Endothelial cell (in vitro differentiated cells): ENCODE results near the gene MYO5A. TPM values are rescaled to one million over a fixed set of nuclear protein-coding genes. Genes with fewer than 3 reads are reported as not detected.
"Not testable (repeated sequence)": the region's sequence is repeated elsewhere in the genome, so short reads cannot be mapped to it uniquely, and the experiment has no call there.

Source experiments
- DNase-seq: peaks from one replicate; pipeline ENCODE4 v3.0.0; 2021; ENCODE audit warnings: low spot score
- H3K27ac Mint-ChIP-seq: one replicate; pipeline ENCODE4 v1.8.0; 2021; ENCODE audit warnings: mixed read lengths, inconsistent platforms; ENCODE audit not compliant: unreplicated experiment
- H3K27me3 Mint-ChIP-seq: one replicate; pipeline ENCODE4 v1.8.0; 2021; ENCODE audit warnings: mild to moderate bottlenecking, moderate library complexity, mixed read lengths, inconsistent platforms; ENCODE audit not compliant: unreplicated experiment
- H3K36me3 Mint-ChIP-seq: one replicate; pipeline ENCODE4 v1.8.0; 2021; ENCODE audit warnings: mild to moderate bottlenecking, low read depth, mixed read lengths, inconsistent platforms; ENCODE audit not compliant: unreplicated experiment
- H3K4me1 Mint-ChIP-seq: one replicate; pipeline ENCODE4 v1.8.0; 2021; ENCODE audit warnings: mild to moderate bottlenecking, mixed read lengths, inconsistent platforms; ENCODE audit not compliant: unreplicated experiment
- H3K4me3 Mint-ChIP-seq: one replicate; pipeline ENCODE4 v1.8.0; 2021; ENCODE audit warnings: mild to moderate bottlenecking, mixed read lengths, inconsistent platforms; ENCODE audit not compliant: unreplicated experiment
- H3K9me3 Mint-ChIP-seq: one replicate; pipeline ENCODE4 v1.8.0; 2021; ENCODE audit warnings: mixed read lengths, inconsistent platforms; ENCODE audit not compliant: unreplicated experiment
- total RNA-seq: library from RNA; stranded (reverse); fragmentation: NEBNext Ultra II Directional; extraction: Animal tissue kit (Norgen Biotek cat#: 25700); gene quantifications from one replicate; pipeline ENCODE4 v1.2.1, GENCODE V29; 2021; ENCODE audit not compliant: unreplicated experiment
- TF ChIP-seq, protein P1 (sequence below): fragments of 200-600 bp; sonication (generic); IDR thresholded peaks from one replicate; pipeline ENCODE4 v1.5.0; 2021; ENCODE audit warnings: antibody characterized with exemption; ENCODE audit not compliant: unreplicated experiment

The MYO5A gene
- total RNA-seq, 1 donor from 2014 or later = 9.1 TPM

DNA sequence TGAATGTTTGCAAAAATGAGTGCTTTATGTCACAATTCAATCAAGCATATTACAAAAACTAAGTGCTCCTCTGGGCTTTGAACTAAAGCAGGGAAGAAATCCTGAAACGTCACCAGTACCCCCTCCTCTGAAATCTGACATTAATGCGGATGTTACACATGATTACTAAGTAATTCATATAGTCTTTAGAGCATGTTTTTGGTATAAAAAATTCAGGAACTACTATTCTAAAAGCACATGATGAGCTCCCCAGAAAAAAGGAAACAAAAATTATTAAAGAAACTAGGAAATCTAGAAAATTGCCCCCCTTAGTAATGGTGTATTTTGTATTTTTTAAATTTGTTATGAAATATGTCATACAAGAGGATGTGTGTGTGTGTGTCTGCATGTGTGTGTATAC lies 87.7 kb downstream of the MYO5A start:
- no peak overlapping the region for H3K27ac Mint-ChIP-seq

GRCh38 chr15:52440414-52440813 lies 88.3 kb downstream of the MYO5A start:
- Mint-ChIP-seq H3K27me3 (peaks cover 1% of the 10 kb centered on the region), H3K9me3 (no peaks in the 10 kb centered on the region), H3K4me3 (no peak overlapping the region), H3K36me3 (no peaks in the 10 kb centered on the region), H3K4me1 (peaks cover 2% of the 10 kb centered on the region), H3K27ac (no peak overlapping the region)
- TF ChIP-seq, protein P1, sequence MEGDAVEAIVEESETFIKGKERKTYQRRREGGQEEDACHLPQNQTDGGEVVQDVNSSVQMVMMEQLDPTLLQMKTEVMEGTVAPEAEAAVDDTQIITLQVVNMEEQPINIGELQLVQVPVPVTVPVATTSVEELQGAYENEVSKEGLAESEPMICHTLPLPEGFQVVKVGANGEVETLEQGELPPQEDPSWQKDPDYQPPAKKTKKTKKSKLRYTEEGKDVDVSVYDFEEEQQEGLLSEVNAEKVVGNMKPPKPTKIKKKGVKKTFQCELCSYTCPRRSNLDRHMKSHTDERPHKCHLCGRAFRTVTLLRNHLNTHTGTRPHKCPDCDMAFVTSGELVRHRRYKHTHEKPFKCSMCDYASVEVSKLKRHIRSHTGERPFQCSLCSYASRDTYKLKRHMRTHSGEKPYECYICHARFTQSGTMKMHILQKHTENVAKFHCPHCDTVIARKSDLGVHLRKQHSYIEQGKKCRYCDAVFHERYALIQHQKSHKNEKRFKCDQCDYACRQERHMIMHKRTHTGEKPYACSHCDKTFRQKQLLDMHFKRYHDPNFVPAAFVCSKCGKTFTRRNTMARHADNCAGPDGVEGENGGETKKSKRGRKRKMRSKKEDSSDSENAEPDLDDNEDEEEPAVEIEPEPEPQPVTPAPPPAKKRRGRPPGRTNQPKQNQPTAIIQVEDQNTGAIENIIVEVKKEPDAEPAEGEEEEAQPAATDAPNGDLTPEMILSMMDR = no peak
- no peak for DNase-seq

More for the DNA sequence above, 87.7 kb downstream of the MYO5A start:
- Mint-ChIP-seq H3K4me3 (no peak overlapping the region), H3K36me3 (no peaks in the 10 kb centered on the region), H3K9me3 (no peaks in the 10 kb centered on the region), H3K4me1 (peaks cover 2% of the 10 kb centered on the region), H3K27me3 (peaks cover 1% of the 10 kb centered on the region)
- no peak for DNase-seq
- TF ChIP-seq, protein P1 = no peak

- Mint-ChIP-seq H3K27me3 (peaks cover 1% of the 10 kb centered on the region), H3K9me3 (no peaks in the 10 kb centered on the region), H3K36me3 (no peaks in the 10 kb centered on the region), H3K27ac (no peak overlapping the region), H3K4me3 (no peak overlapping the region), H3K4me1 (peaks cover 2% of the 10 kb centered on the region)
- no peak for DNase-seq
- TF ChIP-seq, protein P1 = no peak
These were observed 89.2 kb downstream of the MYO5A start for GRCh38 chr15:52439470-52439869.

- not testable (repeated sequence) for H3K9me3 Mint-ChIP-seq, DNase-seq, H3K27me3 Mint-ChIP-seq, H3K27ac Mint-ChIP-seq, H3K4me3 Mint-ChIP-seq, H3K4me1 Mint-ChIP-seq, H3K36me3 Mint-ChIP-seq
These were observed 89.6 kb downstream of the MYO5A start for GRCh38 chr15:52439042-52439441.

- Mint-ChIP-seq H3K27ac (no peak overlapping the region), H3K4me1 (peaks cover 2% of the 10 kb centered on the region), H3K36me3 (no peaks in the 10 kb centered on the region), H3K9me3 (no peaks in the 10 kb centered on the region), H3K27me3 (peaks cover 1% of the 10 kb centered on the region), H3K4me3 (no peak overlapping the region)
- TF ChIP-seq, protein P1 = no peak
- no peak for DNase-seq
These were observed 90.6 kb downstream of the MYO5A start for GRCh38 chr15:52438047-52438446.

GRCh38 chr15:52437646-52438045 lies 91.0 kb downstream of the MYO5A start:
- H3K9me3 Mint-ChIP-seq = no peaks in the 10 kb centered on the region
- TF ChIP-seq, protein P1 = no peak
- H3K36me3 Mint-ChIP-seq = no peaks in the 10 kb centered on the region
- H3K4me1 Mint-ChIP-seq = peaks cover 2% of the 10 kb centered on the region
- no peak overlapping the region for H3K27ac Mint-ChIP-seq
- no peak overlapping the region for H3K4me3 Mint-ChIP-seq
- no peak for DNase-seq
- peaks cover 1% of the 10 kb centered on the region for H3K27me3 Mint-ChIP-seq
